Fibroblast of skin of back (primary cell): ENCODE data around the gene NEIL1.
"Not testable (repeated sequence)": the region's sequence is repeated elsewhere in the genome, so short reads cannot be mapped to it uniquely, and the experiment has no call there.

ENCODE experiments used
- DNase-seq: peaks from one replicate; pipeline ENCODE4 v3.0.0-alpha.2; 2013

NEIL1 gene

DNA sequence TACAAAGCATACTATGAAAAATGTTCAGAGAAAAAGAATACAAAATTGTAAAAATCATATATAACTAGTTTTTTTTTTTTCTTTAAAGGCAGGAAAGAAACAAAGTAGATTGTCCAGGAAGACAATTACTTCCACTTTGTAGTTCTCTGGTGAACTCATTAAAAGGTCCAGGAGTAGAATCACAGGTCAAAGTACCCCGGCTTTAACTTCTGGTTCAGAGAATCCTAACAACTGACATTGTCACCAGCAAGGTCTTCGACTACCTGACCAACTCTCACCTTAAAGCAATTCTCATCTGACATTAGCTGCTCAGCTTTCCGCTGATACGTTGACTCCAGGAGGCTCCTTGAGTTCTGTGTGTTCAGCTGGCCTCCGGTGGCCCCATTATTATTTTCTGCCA is 37.1 kb downstream of the NEIL1 start:
- DNase-seq: not testable (repeated sequence)

- DNase-seq: no peak
These were observed 43.0 kb downstream of the NEIL1 start for GRCh38 chr15:75389791-75390382.

DNA sequence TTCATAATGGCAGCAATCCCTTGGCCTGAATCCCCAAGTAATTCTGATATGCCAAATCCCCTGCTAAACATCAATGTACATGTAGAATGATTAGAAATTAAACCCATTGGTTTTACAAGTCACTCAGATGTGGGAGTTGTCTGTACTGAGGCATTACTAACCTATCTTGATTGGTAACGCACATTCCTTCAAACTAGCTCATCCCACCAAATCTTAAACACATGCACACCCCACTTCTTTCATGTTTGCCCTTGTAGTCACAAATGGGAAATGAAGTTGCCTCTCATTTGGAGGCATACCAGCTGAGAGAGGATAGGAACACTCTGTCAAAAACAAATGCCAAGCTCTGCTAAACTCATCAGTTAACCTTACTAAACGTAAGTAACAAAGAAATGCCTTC is 50.7 kb downstream of the NEIL1 start:
- peak; percentile 8 for DNase-seq

GRCh38 chr15:75403892-75404291 is 57.1 kb downstream of the NEIL1 start:
- DNase-seq: no peak
